ENCODE results near the gene LMBR1L.

- TF ChIP-seq CSDC2 (CRISPR knock-in tag; IDR thresholded peaks at IDR 0.05) = no peak
- no peak for TF ChIP-seq ZNF565 (CRISPR knock-in tag; conservative IDR thresholded peaks at IDR 0.05; ENCODE audit: low read depth)
- TF ChIP-seq ZC3H10 (CRISPR knock-in tag; IDR thresholded peaks at IDR 0.05) = no peak
- TF ChIP-seq ZFP3 (CRISPR knock-in tag; IDR thresholded peaks at IDR 0.05) = no peak
- no peak for TF ChIP-seq OSR1 (CRISPR knock-in tag; IDR thresholded peaks at IDR 0.05)
- TF ChIP-seq TCF4 (CRISPR knock-in tag; IDR thresholded peaks at IDR 0.05; ENCODE audit: borderline replicate concordance) = no peak
- TF ChIP-seq ARNTL (CRISPR knock-in tag; IDR thresholded peaks at IDR 0.05; ENCODE audit: borderline replicate concordance, low read depth) = no peak
- TF ChIP-seq ZNF8 (CRISPR knock-in tag; IDR thresholded peaks at IDR 0.05) = no peak
These were observed 44.5 kb downstream of the LMBR1L start for GRCh38 chr12:49066120-49066519.

All from SK-N-SH treated with all-trans-retinoic acid at 6 μM for 48 hours (cell line).